ENCODE results near the gene NR1I2. TPM values are rescaled to one million over a fixed set of nuclear protein-coding genes. Genes with fewer than 3 reads are reported as not detected.

Gene NR1I2
- not detected in 5 replicates for total RNA-seq (2022; extraction: Qiagen RNA extraction)

GRCh38 chr3:119781330-119782198, at the start of gene NR1I2:
Gene NR1I2 (plus strand): TSS chr3:119782101.

Other genes starting within 250 kb of the NR1I2 start
- not detected in 5 replicates for gene CD80, start 222.5 kb upstream of the NR1I2 start, total RNA-seq (2022; extraction: Qiagen RNA extraction)
- 2.3 to 3.3 TPM (median 2.7 TPM) in 5 replicates for gene ADPRH, start 202.6 kb upstream of the NR1I2 start, total RNA-seq (2022; extraction: Qiagen RNA extraction)
- gene PLA1A, start 184.2 kb upstream of the NR1I2 start, total RNA-seq (2022; extraction: Qiagen RNA extraction), result 0.26 to 0.80 TPM (median 0.40 TPM) in 5 replicates
- gene POPDC2, start 121.5 kb upstream of the NR1I2 start, total RNA-seq (2022; extraction: Qiagen RNA extraction), result 0.16 to 0.87 TPM (median 0.49 TPM) in 5 replicates
- 108 to 126 TPM (median 111 TPM) in 5 replicates for gene COX17, start 104.7 kb upstream of the NR1I2 start, total RNA-seq (2022; extraction: Qiagen RNA extraction)
- 0.15 to 0.43 TPM (median 0.24 TPM) in 4 of 5 replicates, not detected in the other for gene CFAP91, start 79.1 kb upstream of the NR1I2 start, total RNA-seq (2022; extraction: Qiagen RNA extraction)